PC-3 (cell line): ENCODE results near the gene AQP6. TPM values are rescaled to one million over a fixed set of nuclear protein-coding genes. Genes with fewer than 3 reads are reported as not detected.

Source experiments
- ATAC-seq: fragments of 200-7000 bp; cut with Tn5 transposase; 2 replicates; pipeline ENCODE4 v1.9.1; 2020; ENCODE audit warnings: mild to moderate bottlenecking, moderate library complexity
- BruUV-seq: library from RNA; stranded (reverse); fragments of 400-500 nt; replicated peaks from 2 replicates; lab custom pipeline; 2021; lab: Mats Ljungman, UMichigan
- CTCF ChIA-PET: fragments of 300-600 bp; sonication (Branson Sonifier 250); formaldehyde crosslinking; loops from one replicate; lab custom pipeline; 2022; ENCODE audit warnings: antibody characterized with exemption; lab: Charles Lee
- POLR2A ChIA-PET: fragments of 300-600 bp; sonication (Branson Sonifier 250); formaldehyde crosslinking; loops from one replicate; lab custom pipeline; 2022; ENCODE audit warnings: antibody characterized with exemption; ENCODE audit not compliant: unreplicated experiment; lab: Charles Lee
- DNase-seq: peaks from one replicate; pipeline ENCODE4 v3.0.0-alpha.2; 2015
- H2AFZ ChIP-seq: fragments of 300-600 bp; sonication (generic); 2 replicates; pipeline ENCODE4 v1.6.0; 2016; ENCODE audit warnings: antibody characterized with exemption, low read length
- H3F3A ChIP-seq: fragments of 300-600 bp; sonication (generic); one replicate; pipeline ENCODE4 v1.6.0; 2017; ENCODE audit warnings: antibody characterized with exemption, low read length, control low read depth, mild to moderate bottlenecking; ENCODE audit not compliant: unreplicated experiment
- H3K27ac ChIP-seq: fragments of 300-600 bp; sonication (generic); 2 replicates; pipeline ENCODE4 v1.5.1; 2016; ENCODE audit warnings: mild to moderate bottlenecking, low read length
- H3K27me3 ChIP-seq: fragments of 300-600 bp; sonication (generic); 2 replicates; pipeline ENCODE4 v1.6.1; 2016; ENCODE audit warnings: low read length, mixed read lengths
- H3K36me3 ChIP-seq: fragments of 300-600 bp; sonication (generic); 2 replicates; pipeline ENCODE4 v1.6.1; 2016; ENCODE audit warnings: low read depth, mixed run types, low read length, mixed read lengths
- H3K4me1 ChIP-seq: fragments of 300-600 bp; sonication (generic); 2 replicates; pipeline ENCODE4 v1.5.1; 2016; ENCODE audit warnings: low read length; ENCODE audit not compliant: insufficient read depth
- H3K4me2 ChIP-seq: fragments of 300-600 bp; sonication (generic); 2 replicates; pipeline ENCODE4 v1.6.0; 2016; ENCODE audit warnings: low read length
- H3K4me3 ChIP-seq: fragments of 300-600 bp; sonication (generic); 2 replicates; pipeline ENCODE4 v1.5.1; 2016; ENCODE audit warnings: mild to moderate bottlenecking, low read length, mixed read lengths
- H3K79me2 ChIP-seq: fragments of 300-600 bp; sonication (generic); 2 replicates; pipeline ENCODE4 v1.6.1; 2017; ENCODE audit warnings: low read length, mixed read lengths
- H3K9ac ChIP-seq: fragments of 300-600 bp; sonication (generic); 2 replicates; pipeline ENCODE4 v1.6.0; 2016; ENCODE audit warnings: mild to moderate bottlenecking, low read length
- H3K9me2 ChIP-seq: fragments of 300-600 bp; sonication (generic); replicated peaks from 2 replicates; pipeline ENCODE4 v1.6.1; 2016; ENCODE audit warnings: mixed run types, low read length, mixed read lengths
- H3K9me3 ChIP-seq: fragments of 300-600 bp; sonication (generic); 2 replicates; pipeline ENCODE4 v1.6.1; 2016; ENCODE audit warnings: low read length, mixed read lengths
- H4K20me1 ChIP-seq: fragments of 300-600 bp; sonication (generic); 2 replicates; pipeline ENCODE4 v1.6.1; 2016; ENCODE audit warnings: low read length, mixed read lengths
- EZH2 ChIP-seq: fragments of 300-600 bp; sonication (generic); IDR thresholded peaks from one replicate; pipeline ENCODE4 v1.6.1; 2017; ENCODE audit warnings: antibody characterized with exemption, mild to moderate bottlenecking, low read length; ENCODE audit not compliant: unreplicated experiment
- EZH2phosphoT487 ChIP-seq: fragments of 300-600 bp; sonication (generic); IDR thresholded peaks from 2 replicates; pipeline ENCODE4 v1.6.1; 2018; ENCODE audit warnings: mild to moderate bottlenecking, antibody characterized with exemption, low read length, borderline replicate concordance
- intact Hi-C: fragments of 100-400 bp; cut with micrococcal nuclease; formaldehyde crosslinking; loops from 2 replicates; pipeline ENCODE4 v1.9.0; 2023
- total RNA-seq: library from RNA; depleted of rRNA; stranded (reverse); fragments of >200 nt; gene quantifications from 2 replicates; pipeline ENCODE4 v1.2.3, GENCODE V29; 2014
- TF ChIP-seq, protein P1 (sequence below): fragments of 300-600 bp; sonication (generic); conservative IDR thresholded peaks from 2 replicates; pipeline ENCODE4 v1.5.1; 2017; ENCODE audit warnings: antibody characterized with exemption, low read depth, mild to moderate bottlenecking, low read length

AQP6 gene
- total RNA-seq, 1 experiment from 2014 or later: not detected

DNA sequence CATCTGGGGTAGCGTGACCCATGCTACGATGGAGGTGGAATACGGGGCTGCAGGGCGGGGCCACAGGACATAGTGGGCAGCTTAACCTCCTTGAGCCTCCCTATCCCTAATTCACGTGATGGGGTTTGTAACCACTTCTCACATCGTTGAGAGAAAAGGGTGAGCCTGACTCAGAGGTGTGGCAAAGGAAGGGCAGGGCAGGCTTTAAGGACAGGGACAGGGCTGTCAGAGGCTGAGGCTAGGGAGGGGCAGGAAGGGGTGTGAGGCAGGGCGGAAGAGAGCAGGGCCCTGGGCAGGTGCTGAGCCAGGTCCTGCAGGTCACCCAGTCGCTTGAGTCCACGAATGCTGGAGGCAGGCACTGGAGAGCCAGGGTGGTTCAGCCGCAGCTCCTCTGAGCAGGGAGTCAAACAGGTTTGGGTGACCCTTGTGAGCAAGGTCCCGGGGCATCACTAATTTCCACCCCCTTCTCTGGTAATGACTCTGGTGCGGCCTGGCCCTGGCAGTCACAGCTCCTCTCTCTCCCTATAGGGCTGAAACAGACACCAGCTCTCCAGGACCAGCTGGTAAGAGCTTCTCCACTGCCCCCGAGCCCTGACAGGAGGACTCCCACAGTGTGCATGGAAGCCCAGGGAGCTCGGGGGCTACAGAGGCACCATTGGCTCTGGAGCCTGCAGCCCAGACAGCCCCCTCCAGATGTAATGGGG lies 29.7 kb upstream of the AQP6 start:
- ChIA-PET POLR2A (no interaction called here), CTCF (no interaction called here)
- no TSS peak for BruUV-seq
- Histone ChIP-seq H3K9ac (no peak overlapping the region), H3K4me2 (peak overlapping the region; percentile 6; the same call in 1 of the 2 replicates), H3F3A (no peaks in the 10 kb centered on the region), H3K4me3 (no peak overlapping the region), H3K27ac (no peak overlapping the region), H2AFZ (peak overlapping the region; percentile 33; the same call in 1 of the 2 replicates), H3K79me2 (no peaks in the 10 kb centered on the region), H3K36me3 (no peaks in the 10 kb centered on the region), H3K4me1 (peaks cover 19% of the 10 kb centered on the region), H3K9me3 (no peaks in the 10 kb centered on the region), H4K20me1 (no peaks in the 10 kb centered on the region), H3K27me3 (no peaks in the 10 kb centered on the region), H3K9me2 (no peaks in the 10 kb centered on the region)
- TF ChIP-seq, protein P1, sequence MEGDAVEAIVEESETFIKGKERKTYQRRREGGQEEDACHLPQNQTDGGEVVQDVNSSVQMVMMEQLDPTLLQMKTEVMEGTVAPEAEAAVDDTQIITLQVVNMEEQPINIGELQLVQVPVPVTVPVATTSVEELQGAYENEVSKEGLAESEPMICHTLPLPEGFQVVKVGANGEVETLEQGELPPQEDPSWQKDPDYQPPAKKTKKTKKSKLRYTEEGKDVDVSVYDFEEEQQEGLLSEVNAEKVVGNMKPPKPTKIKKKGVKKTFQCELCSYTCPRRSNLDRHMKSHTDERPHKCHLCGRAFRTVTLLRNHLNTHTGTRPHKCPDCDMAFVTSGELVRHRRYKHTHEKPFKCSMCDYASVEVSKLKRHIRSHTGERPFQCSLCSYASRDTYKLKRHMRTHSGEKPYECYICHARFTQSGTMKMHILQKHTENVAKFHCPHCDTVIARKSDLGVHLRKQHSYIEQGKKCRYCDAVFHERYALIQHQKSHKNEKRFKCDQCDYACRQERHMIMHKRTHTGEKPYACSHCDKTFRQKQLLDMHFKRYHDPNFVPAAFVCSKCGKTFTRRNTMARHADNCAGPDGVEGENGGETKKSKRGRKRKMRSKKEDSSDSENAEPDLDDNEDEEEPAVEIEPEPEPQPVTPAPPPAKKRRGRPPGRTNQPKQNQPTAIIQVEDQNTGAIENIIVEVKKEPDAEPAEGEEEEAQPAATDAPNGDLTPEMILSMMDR: no peak
- no peak for TF ChIP-seq EZH2phosphoT487
- TF ChIP-seq EZH2: no peak
- DNase-seq: peak; percentile 48
- intact Hi-C loops: no loop called here
- ATAC-seq: peak; percentile 84

DNA sequence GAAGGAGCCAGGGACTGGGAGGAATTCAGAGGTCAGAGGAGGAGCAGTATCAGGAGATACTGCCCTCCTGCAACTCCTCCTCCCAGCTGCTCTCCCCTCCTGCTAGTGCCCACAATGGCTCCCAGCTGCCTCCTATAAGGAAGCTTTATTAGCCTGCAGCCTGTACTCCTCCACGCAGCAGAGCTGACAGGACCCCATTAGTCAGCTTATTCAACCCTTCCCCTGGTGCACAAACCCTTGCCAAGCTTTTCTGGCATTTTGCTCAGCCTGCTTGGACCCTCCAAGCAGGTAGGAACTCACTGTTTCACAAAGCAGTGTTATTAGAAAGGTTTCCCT lies 29.2 kb upstream of the AQP6 start:
- Histone ChIP-seq H2AFZ (no peak overlapping the region), H3K79me2 (no peaks in the 10 kb centered on the region), H3K4me3 (no peak overlapping the region), H3K4me1 (peaks cover 19% of the 10 kb centered on the region), H3K9me3 (no peaks in the 10 kb centered on the region), H3K4me2 (no peak overlapping the region), H3F3A (no peaks in the 10 kb centered on the region), H3K27ac (no peak overlapping the region), H4K20me1 (no peaks in the 10 kb centered on the region), H3K9ac (no peak overlapping the region), H3K36me3 (no peaks in the 10 kb centered on the region), H3K27me3 (no peaks in the 10 kb centered on the region), H3K9me2 (no peaks in the 10 kb centered on the region)
- ChIA-PET CTCF (no interaction called here), POLR2A (no interaction called here)
- TF ChIP-seq, protein P1: no peak
- TF ChIP-seq EZH2phosphoT487 (no peak), EZH2 (no peak)
- intact Hi-C loops: no loop called here
- ATAC-seq (no peak), DNase-seq (no peak)
- BruUV-seq: no TSS peak

DNA sequence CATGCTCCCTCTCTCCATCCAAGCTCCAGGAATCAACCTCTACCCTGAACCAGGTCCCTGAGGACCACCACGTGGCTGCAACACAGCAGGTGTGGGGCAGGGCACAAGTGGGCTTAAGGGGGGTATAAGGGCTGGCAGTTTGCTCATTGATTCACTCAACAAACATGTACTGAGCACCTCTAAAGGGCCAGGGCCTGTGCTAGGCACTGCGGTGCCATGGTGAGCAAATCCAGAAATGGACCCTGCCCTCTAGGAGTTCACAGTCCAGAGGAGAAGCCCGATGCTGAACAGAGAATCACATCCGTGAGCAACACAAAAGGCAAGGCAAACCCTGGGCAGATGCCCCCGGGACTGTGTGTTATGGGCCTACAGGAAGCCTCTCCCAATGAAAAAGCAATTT lies 28.7 kb upstream of the AQP6 start:
- ChIA-PET CTCF (no interaction called here), POLR2A (no interaction called here)
- intact Hi-C loops: no loop called here
- DNase-seq (no peak), ATAC-seq (no peak)
- no peak overlapping the region for H2AFZ ChIP-seq
- H3K9ac ChIP-seq: no peak overlapping the region
- no peak overlapping the region for H3K27ac ChIP-seq
- H3K9me2 ChIP-seq: no peaks in the 10 kb centered on the region
- no peaks in the 10 kb centered on the region for H3K27me3 ChIP-seq
- H3K79me2 ChIP-seq: no peaks in the 10 kb centered on the region
- H4K20me1 ChIP-seq: no peaks in the 10 kb centered on the region
- no peak overlapping the region for H3K4me3 ChIP-seq
- peaks cover 19% of the 10 kb centered on the region for H3K4me1 ChIP-seq
- TF ChIP-seq EZH2phosphoT487 (no peak), EZH2 (no peak)
- TF ChIP-seq, protein P1: no peak
- no TSS peak for BruUV-seq
- H3K9me3 ChIP-seq: no peaks in the 10 kb centered on the region
- no peaks in the 10 kb centered on the region for H3F3A ChIP-seq
- H3K36me3 ChIP-seq: no peaks in the 10 kb centered on the region
- H3K4me2 ChIP-seq: no peak overlapping the region
